ENCODE measurements around the gene DIDO1.

Gene DIDO1

DNA sequence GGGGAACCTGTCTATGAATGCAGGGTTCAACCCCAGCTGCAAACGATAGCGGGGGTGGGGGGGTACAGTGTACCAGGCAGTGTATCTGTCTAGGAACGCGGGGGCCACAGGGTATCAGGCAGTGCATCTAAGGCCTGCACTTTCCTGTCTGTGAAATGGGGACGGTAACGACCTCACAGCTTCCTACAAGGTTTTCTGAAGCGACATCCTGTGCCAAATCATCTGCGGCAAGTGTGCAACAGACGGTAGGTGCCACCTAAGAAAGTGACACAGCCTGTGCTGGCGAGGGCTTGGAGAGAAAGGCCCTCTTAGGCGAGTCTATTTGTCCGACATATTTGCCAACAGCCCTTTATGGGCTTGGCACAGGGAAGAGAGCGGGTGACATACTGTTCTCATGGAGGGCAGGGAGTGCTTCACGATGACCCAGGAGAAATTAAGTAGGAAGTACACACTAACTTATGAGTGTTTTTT, 3.8 kb downstream of the DIDO1 start:
- Histone ChIP-seq H3K4me3 (ENCODE audit: insufficient read depth, low read length, poor library complexity, severe bottlenecking) (no peak overlapping the region), H4K20me1 (ENCODE audit: low read depth, low read length) (peaks cover 42% of the 10 kb centered on the region), H3K9ac (ENCODE audit: low read length) (peak overlapping the region; percentile 5; the same call in 1 of the 2 replicates), H3K27ac (ENCODE audit: low read depth, low read length) (peak overlapping the region; percentile 18; the same call in 1 of the 2 replicates), H3K9me2 (replicated peaks; ENCODE audit: insufficient read depth, low read length) (no peaks in the 10 kb centered on the region), H2AFZ (ENCODE audit: low read depth, low read length, severe bottlenecking) (no peak overlapping the region), H3K36me3 (ENCODE audit: low read length) (no peaks in the 10 kb centered on the region), H3K9me3 (ENCODE audit: insufficient read depth, low read length) (no peaks in the 10 kb centered on the region), H3K79me2 (ENCODE audit: insufficient read depth, low read length) (peaks cover 96% of the 10 kb centered on the region), H3F3A (ENCODE audit: insufficient read depth) (peaks cover 9% of the 10 kb centered on the region; the same call in 1 of the 2 replicates), H3K27me3 (ENCODE audit: low read length) (no peaks in the 10 kb centered on the region), H3K4me2 (ENCODE audit: low read depth, low read length, poor library complexity, severe bottlenecking) (peak overlapping the region; percentile 45)
- TF ChIP-seq EZH2phosphoT487 (conservative IDR thresholded peaks at IDR 0.05; ENCODE audit: low read length): no peak
- no peak for TF ChIP-seq CTCF (IDR thresholded peaks at IDR 0.05; ENCODE audit: insufficient read depth, low read length, poor library complexity, severe bottlenecking)

DNA sequence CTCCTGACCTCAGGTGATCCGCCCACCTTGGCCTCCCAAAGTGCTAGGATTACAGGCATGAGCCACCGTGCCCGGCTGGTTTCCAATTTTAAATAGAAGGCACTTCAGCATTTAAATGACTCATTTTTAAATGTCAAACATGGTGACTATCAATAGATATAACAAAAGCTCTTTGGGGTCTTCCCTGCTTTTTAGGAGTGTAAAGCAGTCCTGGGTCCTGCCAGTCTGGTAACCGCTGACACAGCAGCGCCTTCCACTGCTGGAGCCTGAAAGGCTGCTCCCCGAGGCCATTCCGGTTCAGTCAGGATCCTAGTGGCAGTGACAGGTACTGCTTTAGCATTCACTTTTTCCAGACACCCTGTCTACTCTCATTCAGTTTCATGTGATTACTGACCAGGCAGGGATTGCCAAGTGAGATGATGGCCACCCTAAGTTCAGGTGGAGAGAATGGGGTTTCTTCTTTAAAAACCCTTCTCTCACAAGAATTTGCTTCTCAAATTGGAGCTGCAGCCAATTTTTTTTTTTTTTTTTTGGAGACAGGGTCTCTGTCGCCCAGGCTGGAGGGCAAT, 5.1 kb downstream of the DIDO1 start:
- peaks cover 9% of the 10 kb centered on the region; the same call in 1 of the 2 replicates for H3F3A ChIP-seq (ENCODE audit: insufficient read depth)
- H4K20me1 ChIP-seq (ENCODE audit: low read depth, low read length): peaks cover 54% of the 10 kb centered on the region
- TF ChIP-seq CTCF (IDR thresholded peaks at IDR 0.05; ENCODE audit: insufficient read depth, low read length, poor library complexity, severe bottlenecking): no peak
- no peak overlapping the region for H3K27ac ChIP-seq (ENCODE audit: low read depth, low read length)
- no peak overlapping the region for H3K9ac ChIP-seq (ENCODE audit: low read length)
- no peaks in the 10 kb centered on the region for H3K36me3 ChIP-seq (ENCODE audit: low read length)
- no peaks in the 10 kb centered on the region for H3K9me2 ChIP-seq (replicated peaks; ENCODE audit: insufficient read depth, low read length)
- H2AFZ ChIP-seq (ENCODE audit: low read depth, low read length, severe bottlenecking): no peak overlapping the region
- H3K27me3 ChIP-seq (ENCODE audit: low read length): no peaks in the 10 kb centered on the region
- peak overlapping the region; percentile 6 for H3K4me2 ChIP-seq (ENCODE audit: low read depth, low read length, poor library complexity, severe bottlenecking)
- no peak overlapping the region for H3K4me3 ChIP-seq (ENCODE audit: insufficient read depth, low read length, poor library complexity, severe bottlenecking)
- peaks cover 98% of the 10 kb centered on the region for H3K79me2 ChIP-seq (ENCODE audit: insufficient read depth, low read length)
- H3K9me3 ChIP-seq (ENCODE audit: insufficient read depth, low read length): no peaks in the 10 kb centered on the region

DNA sequence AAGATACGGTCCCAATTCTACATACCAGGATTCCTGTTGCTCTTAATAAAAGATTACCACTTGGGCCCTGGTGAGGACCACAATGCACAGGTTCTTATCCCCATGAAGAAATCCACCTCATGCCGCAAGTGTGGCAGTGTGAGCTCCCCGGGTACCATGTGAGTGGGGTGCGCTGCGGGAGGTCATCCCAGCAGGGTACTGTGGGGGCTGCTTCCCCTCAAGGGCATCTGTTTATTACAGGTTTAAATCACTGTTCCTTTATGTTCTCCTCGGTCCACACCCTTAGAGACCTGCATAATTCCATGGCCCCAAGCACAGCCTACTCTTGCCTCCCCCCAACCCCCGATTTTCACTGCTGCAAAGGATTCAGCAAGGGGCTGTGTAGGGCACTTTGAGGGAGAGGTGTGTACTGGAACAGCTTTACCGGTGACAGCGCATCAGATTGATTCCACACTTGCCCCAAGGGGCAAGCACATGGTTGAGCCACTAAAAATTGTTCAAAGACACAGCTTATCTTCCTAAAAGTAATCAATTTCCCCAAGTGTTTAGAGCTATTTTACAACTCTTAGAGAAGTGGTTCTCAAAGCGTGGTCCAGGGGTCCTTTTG, 6.2 kb downstream of the DIDO1 start:
- Histone ChIP-seq H3K4me3 (ENCODE audit: insufficient read depth, low read length, poor library complexity, severe bottlenecking) (no peak overlapping the region), H3F3A (ENCODE audit: insufficient read depth) (peaks cover 9% of the 10 kb centered on the region; the same call in 1 of the 2 replicates), H3K4me2 (ENCODE audit: low read depth, low read length, poor library complexity, severe bottlenecking) (peak overlapping the region; percentile 40), H4K20me1 (ENCODE audit: low read depth, low read length) (peaks cover 65% of the 10 kb centered on the region), H3K36me3 (ENCODE audit: low read length) (0 out of 2 replicates have a peak, but pooled peaks cover 2% of the 10 kb centered on the region), H3K27ac (ENCODE audit: low read depth, low read length) (0 out of 2 replicates have a peak overlapping the region, but pooled peaks have one; percentile 20), H3K79me2 (ENCODE audit: insufficient read depth, low read length) (peaks cover 100% of the 10 kb centered on the region), H2AFZ (ENCODE audit: low read depth, low read length, severe bottlenecking) (no peak overlapping the region), H3K9me2 (replicated peaks; ENCODE audit: insufficient read depth, low read length) (no peaks in the 10 kb centered on the region), H3K9me3 (ENCODE audit: insufficient read depth, low read length) (no peaks in the 10 kb centered on the region), H3K27me3 (ENCODE audit: low read length) (no peaks in the 10 kb centered on the region), H3K9ac (ENCODE audit: low read length) (0 out of 2 replicates have a peak overlapping the region, but pooled peaks have one; percentile 14)
- TF ChIP-seq CTCF (IDR thresholded peaks at IDR 0.05; ENCODE audit: insufficient read depth, low read length, poor library complexity, severe bottlenecking) (no peak), EZH2phosphoT487 (conservative IDR thresholded peaks at IDR 0.05; ENCODE audit: low read length) (no peak)

All from SU-DHL-6 (cell line).